T-helper 17 cell (primary cell): ENCODE results near the gene MBOAT2. TPM values are rescaled to one million over a fixed set of nuclear protein-coding genes. Genes with fewer than 3 reads are reported as not detected.

Experiments
- ATAC-seq: fragments of 150-1000 bp; cut with Tn5 transposase; 2 replicates; pipeline ENCODE4 v1.10.0; 2021; ENCODE audit warnings: mild to moderate bottlenecking, moderate library complexity
- DNase-seq, 3 donors: peaks; one replicate each; pipeline versions ENCODE4 v3.0.0 to v3.0.0-alpha.2; 2020 to 2021
- H3K9me3 ChIP-seq: one replicate; pipeline ENCODE4 v1.7.0; 2013; ENCODE audit warnings: low read length, mild to moderate bottlenecking; ENCODE audit not compliant: control insufficient read depth, poor library complexity, severe bottlenecking
- H3K27ac Mint-ChIP-seq: one replicate; pipeline ENCODE4 v1.8.0; 2022; ENCODE audit warnings: mild to moderate bottlenecking, moderate library complexity, mixed read lengths
- H3K27me3 Mint-ChIP-seq: one replicate; pipeline ENCODE4 v1.8.0; 2022; ENCODE audit warnings: mixed read lengths
- H3K36me3 Mint-ChIP-seq: one replicate; pipeline ENCODE4 v1.8.0; 2022; ENCODE audit warnings: low read depth, mixed read lengths
- H3K4me1 Mint-ChIP-seq: one replicate; pipeline ENCODE4 v1.8.0; 2022; ENCODE audit warnings: mild to moderate bottlenecking, mixed read lengths
- H3K4me3 Mint-ChIP-seq: one replicate; pipeline ENCODE4 v1.8.0; 2022; ENCODE audit warnings: mild to moderate bottlenecking, moderate library complexity, mixed read lengths
- total RNA-seq, 4 donors: library from RNA in 2 of 4; stranded (reverse) in 2 of 4; gene quantifications; one replicate each; pipeline ENCODE4 v1.2.3 and lab custom pipeline; 2022 to 2026

MBOAT2 gene
- total RNA-seq, 2 donors from 2014 or later = 2.1 to 4.9 TPM

GRCh38 chr2:8861797-8862196, 141.7 kb downstream of the MBOAT2 start:
- ATAC-seq = no peak
- Mint-ChIP-seq H3K27ac (no peak overlapping the region), H3K36me3 (no peaks in the 10 kb centered on the region), H3K4me3 (no peak overlapping the region), H3K4me1 (no peaks in the 10 kb centered on the region), H3K27me3 (no peaks in the 10 kb centered on the region)
- H3K9me3 ChIP-seq = no peaks in the 10 kb centered on the region
- no peak for DNase-seq

- no peak overlapping the region for H3K27ac Mint-ChIP-seq
- no peaks in the 10 kb centered on the region for H3K9me3 ChIP-seq
Measured at GRCh38 chr2:8860239-8860638, 143.2 kb downstream of the MBOAT2 start.

GRCh38 chr2:8858910-8859309, 144.6 kb downstream of the MBOAT2 start:
- no peak overlapping the region for H3K27ac Mint-ChIP-seq
- no peaks in the 10 kb centered on the region for H3K9me3 ChIP-seq
- H3K27me3 Mint-ChIP-seq = no peaks in the 10 kb centered on the region
- DNase-seq = no peak
- no peak for ATAC-seq
- no peak overlapping the region for H3K4me3 Mint-ChIP-seq
- no peaks in the 10 kb centered on the region for H3K4me1 Mint-ChIP-seq
- H3K36me3 Mint-ChIP-seq = no peaks in the 10 kb centered on the region

More at GRCh38 chr2:8860239-8860638, 143.2 kb downstream of the MBOAT2 start:
- Mint-ChIP-seq H3K36me3 (no peaks in the 10 kb centered on the region), H3K4me3 (no peak overlapping the region), H3K27me3 (no peaks in the 10 kb centered on the region), H3K4me1 (no peaks in the 10 kb centered on the region)
- DNase-seq (no peak), ATAC-seq (no peak)

- Mint-ChIP-seq H3K27ac (no peak overlapping the region), H3K4me3 (no peak overlapping the region), H3K27me3 (no peaks in the 10 kb centered on the region), H3K4me1 (no peaks in the 10 kb centered on the region), H3K36me3 (no peaks in the 10 kb centered on the region)
- no peak for ATAC-seq
- no peak for DNase-seq
- no peaks in the 10 kb centered on the region for H3K9me3 ChIP-seq
Measured at GRCh38 chr2:8858264-8858663, 145.2 kb downstream of the MBOAT2 start.

GRCh38 chr2:8857709-8858108, 145.8 kb downstream of the MBOAT2 start:
- Mint-ChIP-seq H3K36me3 (no peaks in the 10 kb centered on the region), H3K4me1 (no peaks in the 10 kb centered on the region), H3K4me3 (no peak overlapping the region), H3K27me3 (no peaks in the 10 kb centered on the region), H3K27ac (no peak overlapping the region)
- DNase-seq = no peak
- ATAC-seq = no peak
- no peaks in the 10 kb centered on the region for H3K9me3 ChIP-seq

- Mint-ChIP-seq H3K36me3 (no peaks in the 10 kb centered on the region), H3K4me1 (no peaks in the 10 kb centered on the region), H3K27ac (no peak overlapping the region), H3K4me3 (no peak overlapping the region), H3K27me3 (peaks cover 6% of the 10 kb centered on the region)
- H3K9me3 ChIP-seq = no peaks in the 10 kb centered on the region
- ATAC-seq (no peak), DNase-seq (no peak)
Measured at GRCh38 chr2:8856176-8856575, 147.3 kb downstream of the MBOAT2 start.

GRCh38 chr2:8855010-8855409, 148.5 kb downstream of the MBOAT2 start:
- DNase-seq (no peak), ATAC-seq (no peak)
- H3K27me3 Mint-ChIP-seq = peaks cover 13% of the 10 kb centered on the region
- H3K36me3 Mint-ChIP-seq = no peaks in the 10 kb centered on the region
- H3K9me3 ChIP-seq = no peaks in the 10 kb centered on the region
- no peak overlapping the region for H3K4me3 Mint-ChIP-seq
- no peaks in the 10 kb centered on the region for H3K4me1 Mint-ChIP-seq
- no peak overlapping the region for H3K27ac Mint-ChIP-seq

- H3K4me1 Mint-ChIP-seq = no peaks in the 10 kb centered on the region
- DNase-seq (no peak), ATAC-seq (no peak)
- H3K27ac Mint-ChIP-seq = no peak overlapping the region
- H3K27me3 Mint-ChIP-seq = peaks cover 18% of the 10 kb centered on the region
- H3K36me3 Mint-ChIP-seq = no peaks in the 10 kb centered on the region
- H3K9me3 ChIP-seq = no peaks in the 10 kb centered on the region
- H3K4me3 Mint-ChIP-seq = no peak overlapping the region
Measured at GRCh38 chr2:8853426-8853825, 150.1 kb downstream of the MBOAT2 start.

GRCh38 chr2:8851811-8852560, 151.5 kb downstream of the MBOAT2 start:
- H3K27ac Mint-ChIP-seq = no peak overlapping the region
- H3K9me3 ChIP-seq = no peaks in the 10 kb centered on the region
- peaks cover 31% of the 10 kb centered on the region for H3K27me3 Mint-ChIP-seq
- no peaks in the 10 kb centered on the region for H3K36me3 Mint-ChIP-seq
- DNase-seq = no peak
- ATAC-seq = no peak
- H3K4me1 Mint-ChIP-seq = no peaks in the 10 kb centered on the region
- H3K4me3 Mint-ChIP-seq = no peak overlapping the region

GRCh38 chr2:8850845-8851487, 152.5 kb downstream of the MBOAT2 start:
- no peak for DNase-seq
- Mint-ChIP-seq H3K27ac (no peak overlapping the region), H3K36me3 (peaks cover 5% of the 10 kb centered on the region), H3K4me3 (no peak overlapping the region), H3K4me1 (no peaks in the 10 kb centered on the region), H3K27me3 (peaks cover 41% of the 10 kb centered on the region)
- no peak for ATAC-seq
- H3K9me3 ChIP-seq = no peaks in the 10 kb centered on the region

GRCh38 chr2:8849327-8849726, 154.2 kb downstream of the MBOAT2 start:
- Mint-ChIP-seq H3K27me3 (peaks cover 56% of the 10 kb centered on the region), H3K4me3 (no peak overlapping the region), H3K27ac (no peak overlapping the region), H3K36me3 (peaks cover 7% of the 10 kb centered on the region), H3K4me1 (no peaks in the 10 kb centered on the region)
- DNase-seq (no peak), ATAC-seq (no peak)
- H3K9me3 ChIP-seq = no peaks in the 10 kb centered on the region

GRCh38 chr2:8848328-8849100, 155.0 kb downstream of the MBOAT2 start:
- H3K27ac Mint-ChIP-seq = no peak overlapping the region
- H3K9me3 ChIP-seq = no peaks in the 10 kb centered on the region
- no peak for DNase-seq
- ATAC-seq = no peak
- peaks cover 64% of the 10 kb centered on the region for H3K27me3 Mint-ChIP-seq
- no peak overlapping the region for H3K4me3 Mint-ChIP-seq
- H3K4me1 Mint-ChIP-seq = no peaks in the 10 kb centered on the region
- peaks cover 7% of the 10 kb centered on the region for H3K36me3 Mint-ChIP-seq

GRCh38 chr2:8847400-8847799, 156.1 kb downstream of the MBOAT2 start:
- DNase-seq (no peak), ATAC-seq (no peak)
- peaks cover 7% of the 10 kb centered on the region for H3K36me3 Mint-ChIP-seq
- H3K27me3 Mint-ChIP-seq = peaks cover 71% of the 10 kb centered on the region
- H3K4me3 Mint-ChIP-seq = no peak overlapping the region
- no peaks in the 10 kb centered on the region for H3K4me1 Mint-ChIP-seq
- H3K9me3 ChIP-seq = no peaks in the 10 kb centered on the region
- no peak overlapping the region for H3K27ac Mint-ChIP-seq
